T-cell (primary cell): Measurements from ENCODE around the gene HOXA10. TPM values are rescaled to one million over a fixed set of nuclear protein-coding genes. Genes with fewer than 3 reads are reported as not detected.

Experiments used
- ATAC-seq, 4 experiments: fragments of 200-7000 bp in 3 of 4; fragments of 150-1000 bp in 1 of 4; cut with Tn5 transposase; replicated peaks in 1 of 4; 1 replicate in 3 of 4; 2 replicates in 1 of 4; pipeline ENCODE4 v1.10.0; 2021; ENCODE audit warnings: moderate library complexity in 3 of 4, mild to moderate bottlenecking in 2 of 4, moderate number of reproducible peaks in 1 of 4
- CTCF ChIA-PET, 2 donors: fragments of 300-600 bp; sonication (Branson Sonifier 250); formaldehyde crosslinking; loops; one replicate each; lab custom pipeline; 2022; ENCODE audit warnings: antibody characterized with exemption in 2 of 2; lab: Charles Lee
- POLR2A ChIA-PET, 2 donors: fragments of 300-600 bp; sonication (Branson Sonifier 250); formaldehyde crosslinking; loops; one replicate each; lab custom pipeline; 2022; ENCODE audit warnings: antibody characterized with exemption in 2 of 2; lab: Charles Lee
- DNase-seq, 35 experiments: peaks; one replicate each; pipeline versions ENCODE4 v3.0.0 to v3.0.0-alpha.2; 2013 to 2023
- H3K27ac ChIP-seq: one replicate; pipeline ENCODE4 v1.5.1; 2013; ENCODE audit warnings: low read length
- H3K27me3 ChIP-seq, 2 experiments: replicated peaks in 1 of 2; 1 replicate in 1 of 2; 2 replicates in 1 of 2; pipeline versions ENCODE4 v1.6.1 to v1.7.0; 2013; ENCODE audit warnings: low read length in 1 of 2, mixed read lengths in 1 of 2; ENCODE audit not compliant: control insufficient read depth in 2 of 2, insufficient read depth in 2 of 2; ENCODE audit errors: extremely low read depth in 1 of 2
- H3K36me3 ChIP-seq, 2 donors: 1 replicate in 1 of 2; 2 replicates in 1 of 2; pipeline versions ENCODE4 v1.6.1 to v1.7.0; 2013; ENCODE audit warnings: low read length in 1 of 2; ENCODE audit not compliant: control insufficient read depth in 2 of 2, insufficient read depth in 1 of 2; ENCODE audit errors: extremely low read depth in 1 of 2
- H3K4me1 ChIP-seq, 2 experiments: 1 replicate in 1 of 2; 2 replicates in 1 of 2; pipeline versions ENCODE4 v1.6.1 to v1.7.0; 2013; ENCODE audit warnings: low read length in 2 of 2, mixed read lengths in 1 of 2; ENCODE audit not compliant: insufficient read depth in 2 of 2, control insufficient read depth in 1 of 2; ENCODE audit errors: extremely low read depth in 1 of 2
- H3K4me3 ChIP-seq, 2 donors: 1 replicate in 1 of 2; 2 replicates in 1 of 2; pipeline versions ENCODE4 v1.5.1 to v1.7.0; 2013; ENCODE audit warnings: mild to moderate bottlenecking in 2 of 2, low read length in 1 of 2, moderate library complexity in 1 of 2; ENCODE audit not compliant: control insufficient read depth in 1 of 2; ENCODE audit errors: extremely low read depth in 1 of 2
- H3K9me3 ChIP-seq: 2 replicates; pipeline ENCODE4 v1.7.0; 2013
- H3K27ac Mint-ChIP-seq, 2 donors: one replicate each; pipeline ENCODE4 v1.8.0; 2020 to 2021; ENCODE audit warnings: mild to moderate bottlenecking in 2 of 2, mixed read lengths in 2 of 2
- H3K27me3 Mint-ChIP-seq, 2 donors: one replicate each; pipeline ENCODE4 v1.8.0; 2021 to 2022; ENCODE audit warnings: mixed read lengths in 2 of 2
- H3K36me3 Mint-ChIP-seq: one replicate; pipeline ENCODE4 v1.8.0; 2021; ENCODE audit warnings: mixed read lengths
- H3K4me1 Mint-ChIP-seq, 3 donors: one replicate each; pipeline ENCODE4 v1.8.0; 2020 to 2022; ENCODE audit warnings: mixed read lengths in 3 of 3, mild to moderate bottlenecking in 1 of 3
- H3K4me3 Mint-ChIP-seq, 3 donors: one replicate each; pipeline ENCODE4 v1.8.0; 2020 to 2022; ENCODE audit warnings: mild to moderate bottlenecking in 3 of 3, mixed read lengths in 3 of 3, moderate library complexity in 3 of 3
- H3K9me3 Mint-ChIP-seq, 3 donors: one replicate each; pipeline ENCODE4 v1.8.0; 2020 to 2022; ENCODE audit warnings: mixed read lengths in 3 of 3
- whole genome bisulfite sequencing: methylation state at CpG from one replicate; pipeline ENCODE4 v1.1.5; 2013; ENCODE audit warnings: missing lambda C conversion rate; ENCODE audit not compliant: insufficient coverage; 5-methylcytosine and 5-hydroxymethylcytosine counted together
- total RNA-seq, 35 experiments: library from RNA in 6 of 35; stranded (reverse) in 6 of 35; fragments of 120-200 nt in 1 of 35; gene quantifications; one replicate each; pipeline versions ENCODE4 v1.2.1 to v1.2.4 and lab custom pipeline; 2013 to 2026

HOXA10 gene
- total RNA-seq, 5 donors from 2014 or later (not counting 1 experiment from before 2014, with no cell fraction given): 0.36 to 0.75 (median 0.51) TPM; not detected in 2

GRCh38 chr7:27181795-27182275 lies 7.7 kb upstream of the HOXA10 start:
- no peak overlapping the region for H3K4me3 Mint-ChIP-seq
- H3K27me3 Mint-ChIP-seq: peaks cover 52 to 87% of the 10 kb centered on the region in 2 donors
- no peaks in the 10 kb centered on the region for H3K36me3 ChIP-seq
- no peak overlapping the region for H3K27ac Mint-ChIP-seq
- H3K4me1 ChIP-seq: peaks cover 19 to 48% of the 10 kb centered on the region in 2 experiments
- POLR2A ChIA-PET: no interaction called here
- no peaks in the 10 kb centered on the region for H3K9me3 Mint-ChIP-seq
- WGBS: 100% methylated on average over 2 of the region's 4 CpGs
- DNase-seq (peak in 3 of 35 experiments; percentile 5 to 10 (median 8)), ATAC-seq (no peak)
- no peak overlapping the region for H3K4me3 ChIP-seq
- H3K27ac ChIP-seq: no peak overlapping the region
- H3K27me3 ChIP-seq: peaks cover 25 to 89% of the 10 kb centered on the region in 2 experiments
- H3K9me3 ChIP-seq: no peaks in the 10 kb centered on the region
- peaks cover 26 to 41% (median 33%) of the 10 kb centered on the region in 3 donors for H3K4me1 Mint-ChIP-seq
- CTCF ChIA-PET: interaction anchor here in 1 of 2 donors (0.6 kb wide), 2 partner anchors 19 to 476 kb away, joined by 7 to 9 read pairs; no protein-coding TSS in a partner anchor
- H3K36me3 Mint-ChIP-seq: no peaks in the 10 kb centered on the region

DNA sequence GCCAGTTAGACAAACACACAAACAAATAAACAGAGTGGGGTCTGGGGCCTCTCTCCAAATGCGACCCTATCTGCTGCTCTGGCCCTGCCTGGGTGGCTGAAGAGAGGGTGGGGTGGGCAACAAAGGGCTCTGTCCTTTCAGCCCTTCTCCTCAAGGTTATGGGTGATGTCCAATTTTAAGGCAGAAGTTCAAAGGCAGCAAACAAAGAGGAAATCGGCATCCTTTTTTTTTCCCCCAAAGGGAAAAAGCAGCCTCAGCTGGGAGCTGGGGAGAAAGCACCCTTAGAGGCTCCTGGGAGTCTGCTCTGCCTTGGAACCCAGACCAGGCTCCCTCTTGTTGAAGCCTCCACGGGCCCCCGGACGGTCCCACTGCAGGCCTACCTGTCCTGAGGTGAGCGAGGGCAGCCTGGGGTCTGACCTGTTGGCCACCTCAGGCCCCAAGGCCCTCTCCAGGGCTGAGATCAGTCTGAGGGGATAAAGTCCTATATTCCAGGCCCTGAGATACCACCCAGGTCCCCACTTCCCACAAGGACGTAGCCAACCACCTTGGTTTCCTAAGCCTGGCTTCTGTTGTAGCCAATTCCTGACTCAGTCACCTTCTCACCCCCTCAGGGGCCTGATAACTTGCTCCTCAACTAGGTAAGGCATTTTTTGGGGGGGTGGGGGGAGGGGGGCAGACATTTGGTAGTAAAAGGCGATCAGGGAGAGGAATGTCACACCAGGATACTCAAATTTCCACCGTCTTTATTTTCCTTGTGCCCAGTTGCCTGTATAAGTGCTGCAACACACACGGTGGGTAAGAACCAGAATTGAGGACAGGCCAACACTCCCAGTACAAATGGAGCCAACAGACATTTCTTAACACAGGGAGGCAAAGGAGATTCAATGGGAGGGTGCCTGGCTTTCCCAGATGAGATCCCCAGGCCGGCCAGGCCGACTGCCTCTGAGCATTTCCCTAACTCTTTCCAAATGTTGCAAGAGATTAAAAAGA lies 6.6 kb upstream of the HOXA10 start:
- no peak overlapping the region for H3K27ac ChIP-seq
- H3K27ac Mint-ChIP-seq: no peak overlapping the region
- H3K9me3 ChIP-seq: no peaks in the 10 kb centered on the region
- H3K4me1 ChIP-seq: peaks cover 13 to 40% of the 10 kb centered on the region in 2 experiments
- H3K4me3 ChIP-seq: no peak overlapping the region
- ATAC-seq (no peak), DNase-seq (peak in 1 of 35 experiments; percentile 10)
- CTCF ChIA-PET: interaction anchor here (0.5 to 2.2 kb wide), 11 partner anchors 10 to 1334 kb away, joined by 3 to 26 read pairs (median 3); no protein-coding TSS in a partner anchor
- H3K27me3 ChIP-seq: peaks cover 16 to 90% of the 10 kb centered on the region in 2 experiments
- peaks cover 42 to 87% of the 10 kb centered on the region in 2 donors for H3K27me3 Mint-ChIP-seq
- H3K36me3 Mint-ChIP-seq: no peaks in the 10 kb centered on the region
- POLR2A ChIA-PET: interaction anchor here in 1 of 2 donors (0.6 kb wide), 1 partner anchor 329 kb away, joined by 8 read pairs; no protein-coding TSS in a partner anchor
- H3K4me3 Mint-ChIP-seq: no peak overlapping the region
- no peaks in the 10 kb centered on the region for H3K36me3 ChIP-seq
- 97% methylated on average over 5 of the region's 12 CpGs for WGBS
- peaks cover 18 to 32% (median 25%) of the 10 kb centered on the region in 3 donors for H3K4me1 Mint-ChIP-seq
- H3K9me3 Mint-ChIP-seq: no peaks in the 10 kb centered on the region

GRCh38 chr7:27179503-27180430 lies 5.6 kb upstream of the HOXA10 start:
- peaks cover 13 to 26% (median 17%) of the 10 kb centered on the region in 3 donors for H3K4me1 Mint-ChIP-seq
- ATAC-seq (peak; percentile 64 to 81 (median 70)), DNase-seq (peak in 30 of 35 experiments; percentile 31 to 83 (median 52))
- Histone ChIP-seq H3K9me3 (no peaks in the 10 kb centered on the region), H3K4me1 (peaks cover 7 to 30% of the 10 kb centered on the region in 2 experiments), H3K36me3 (no peaks in the 10 kb centered on the region), H3K4me3 (peak overlapping the region in 1 of 2 donors; percentile 29), H3K27me3 (peaks cover 11 to 90% of the 10 kb centered on the region in 2 experiments), H3K27ac (no peak overlapping the region)
- ChIA-PET CTCF (interaction anchor here (0.5 to 2.2 kb wide), 17 partner anchors 11 to 1334 kb away, joined by 3 to 26 read pairs (median 3); no protein-coding TSS in a partner anchor), POLR2A (interaction anchor here in 1 of 2 donors (0.6 kb wide), 1 partner anchor 330 kb away, joined by 8 read pairs; no protein-coding TSS in a partner anchor)
- H3K27me3 Mint-ChIP-seq: peaks cover 42 to 87% of the 10 kb centered on the region in 2 donors
- H3K27ac Mint-ChIP-seq: peak overlapping the region in 1 of 2 donors; percentile 65
- WGBS: 19% methylated on average over 42 of the region's 56 CpGs
- peak overlapping the region in 2 of 3 donors; percentile 4 to 10 for H3K4me3 Mint-ChIP-seq
- no peaks in the 10 kb centered on the region for H3K9me3 Mint-ChIP-seq
- no peaks in the 10 kb centered on the region for H3K36me3 Mint-ChIP-seq

- peak overlapping the region in 1 of 2 donors; percentile 65 for H3K27ac Mint-ChIP-seq
- H3K36me3 Mint-ChIP-seq: no peaks in the 10 kb centered on the region
- Histone ChIP-seq H3K9me3 (no peaks in the 10 kb centered on the region), H3K4me3 (no peak overlapping the region), H3K27ac (no peak overlapping the region), H3K36me3 (no peaks in the 10 kb centered on the region), H3K4me1 (peaks cover 5 to 31% of the 10 kb centered on the region in 2 experiments), H3K27me3 (peaks cover 11 to 90% of the 10 kb centered on the region in 2 experiments)
- ChIA-PET CTCF (interaction anchor here (0.6 to 2.2 kb wide), 15 partner anchors 11 to 1334 kb away, joined by 3 to 26 read pairs (median 3); no protein-coding TSS in a partner anchor), POLR2A (no interaction called here)
- H3K4me1 Mint-ChIP-seq: peaks cover 11 to 25% (median 13%) of the 10 kb centered on the region in 3 donors
- H3K27me3 Mint-ChIP-seq: peaks cover 41 to 86% of the 10 kb centered on the region in 2 donors
- no peaks in the 10 kb centered on the region for H3K9me3 Mint-ChIP-seq
- H3K4me3 Mint-ChIP-seq: no peak overlapping the region
- 89% methylated on average over 11 of the region's 14 CpGs for WGBS
- DNase-seq (peak in 1 of 35 experiments; percentile 0), ATAC-seq (no peak)
Observed at GRCh38 chr7:27179030-27179429, 4.9 kb upstream of the HOXA10 start.

- Mint-ChIP-seq H3K9me3 (no peaks in the 10 kb centered on the region), H3K27ac (no peak overlapping the region), H3K4me3 (no peak overlapping the region), H3K27me3 (peaks cover 41 to 80% of the 10 kb centered on the region in 2 donors), H3K36me3 (no peaks in the 10 kb centered on the region), H3K4me1 (peaks cover 9 to 20% (median 11%) of the 10 kb centered on the region in 3 donors)
- peaks cover 11 to 89% of the 10 kb centered on the region in 2 experiments for H3K27me3 ChIP-seq
- H3K36me3 ChIP-seq: no peaks in the 10 kb centered on the region
- peak in 1 of 35 experiments; percentile 5 for DNase-seq
- ChIA-PET POLR2A (interaction anchor here in 1 of 2 donors (0.7 kb wide), 1 partner anchor 8 kb away, joined by 3 read pairs; no protein-coding TSS in a partner anchor), CTCF (interaction anchor here in 1 of 2 donors (0.7 to 2.2 kb wide), 3 partner anchors 12 to 632 kb away, joined by 3 to 26 read pairs (median 6); no protein-coding TSS in a partner anchor)
- WGBS: 100% methylated on average over 3 of the region's 6 CpGs
- peaks cover 5 to 30% of the 10 kb centered on the region in 2 experiments for H3K4me1 ChIP-seq
- no peaks in the 10 kb centered on the region for H3K9me3 ChIP-seq
- ATAC-seq: no peak
- H3K27ac ChIP-seq: no peak overlapping the region
- no peak overlapping the region for H3K4me3 ChIP-seq
Observed at GRCh38 chr7:27178366-27178765, 4.2 kb upstream of the HOXA10 start.
